ENCODE measurements around the gene SLC39A10. TPM values are rescaled to one million over a fixed set of nuclear protein-coding genes. Genes with fewer than 3 reads are reported as not detected.
A peak's percentile ranks its signal among the peaks of the same experiment; 100 is the strongest.

The SLC39A10 gene
- total RNA-seq, 1 donor from 2014 or later = 13.4 TPM

DNA sequence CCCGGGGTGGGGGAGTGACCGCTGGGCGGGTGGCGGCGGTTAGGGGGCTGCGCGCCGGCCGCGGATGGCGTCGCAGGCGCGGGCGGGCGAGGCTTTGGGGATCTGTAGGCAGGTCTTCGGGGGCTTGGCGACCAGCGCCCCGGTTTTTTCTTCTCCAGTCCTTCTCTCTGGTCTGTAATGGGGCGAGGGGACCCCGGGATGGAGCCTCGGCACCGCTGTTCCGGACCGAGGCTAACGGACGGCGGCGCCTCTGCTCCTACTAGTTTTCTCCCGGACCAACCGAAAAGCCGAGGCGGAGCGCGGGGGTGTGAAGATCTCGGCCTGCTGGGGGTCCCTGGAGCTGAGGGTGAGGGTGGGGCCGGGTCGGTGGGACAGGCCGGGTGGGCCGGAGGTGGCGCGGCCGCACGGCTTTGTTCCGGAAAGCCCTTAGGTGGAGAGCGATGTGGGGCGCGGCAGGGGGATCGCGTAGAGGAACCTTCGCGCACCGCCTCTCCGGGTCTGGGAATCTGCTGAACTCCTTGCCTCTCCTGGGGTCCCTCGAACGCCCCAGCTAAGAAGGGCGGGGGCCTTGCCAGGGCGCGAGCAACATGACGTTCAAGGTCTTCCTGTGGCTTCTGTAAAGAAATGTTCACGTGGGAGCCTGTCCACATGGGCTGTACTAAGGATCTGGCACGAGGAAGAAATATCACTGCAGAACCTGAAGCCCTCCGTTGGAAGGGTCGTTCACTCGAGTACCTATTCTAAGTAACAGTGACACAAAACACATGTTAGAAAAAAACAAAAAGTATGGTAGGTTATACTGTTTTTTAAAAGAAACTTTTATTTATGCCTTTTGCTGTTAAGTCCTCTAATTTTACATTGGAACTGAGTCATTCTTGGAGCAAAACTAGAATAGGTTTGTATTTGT, 861 bp downstream of the SLC39A10 start:
- no peaks in the 10 kb centered on the region for H3K36me3 ChIP-seq (ENCODE audit: control insufficient read depth, insufficient read depth, low read length)
- FAIRE-seq (no peak), DNase-seq (ENCODE audit: low read depth) (peak; percentile 60)
- TF ChIP-seq, protein P1, sequence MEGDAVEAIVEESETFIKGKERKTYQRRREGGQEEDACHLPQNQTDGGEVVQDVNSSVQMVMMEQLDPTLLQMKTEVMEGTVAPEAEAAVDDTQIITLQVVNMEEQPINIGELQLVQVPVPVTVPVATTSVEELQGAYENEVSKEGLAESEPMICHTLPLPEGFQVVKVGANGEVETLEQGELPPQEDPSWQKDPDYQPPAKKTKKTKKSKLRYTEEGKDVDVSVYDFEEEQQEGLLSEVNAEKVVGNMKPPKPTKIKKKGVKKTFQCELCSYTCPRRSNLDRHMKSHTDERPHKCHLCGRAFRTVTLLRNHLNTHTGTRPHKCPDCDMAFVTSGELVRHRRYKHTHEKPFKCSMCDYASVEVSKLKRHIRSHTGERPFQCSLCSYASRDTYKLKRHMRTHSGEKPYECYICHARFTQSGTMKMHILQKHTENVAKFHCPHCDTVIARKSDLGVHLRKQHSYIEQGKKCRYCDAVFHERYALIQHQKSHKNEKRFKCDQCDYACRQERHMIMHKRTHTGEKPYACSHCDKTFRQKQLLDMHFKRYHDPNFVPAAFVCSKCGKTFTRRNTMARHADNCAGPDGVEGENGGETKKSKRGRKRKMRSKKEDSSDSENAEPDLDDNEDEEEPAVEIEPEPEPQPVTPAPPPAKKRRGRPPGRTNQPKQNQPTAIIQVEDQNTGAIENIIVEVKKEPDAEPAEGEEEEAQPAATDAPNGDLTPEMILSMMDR (IDR thresholded peaks at IDR 0.05; ENCODE audit: insufficient read depth, low read length, severe bottlenecking) = no peak
- no peaks in the 10 kb centered on the region for H3K27me3 ChIP-seq (ENCODE audit: control insufficient read depth, insufficient read depth, low read length)
- peak overlapping the region; percentile 88 for H3K4me3 ChIP-seq (ENCODE audit: low read depth, low read length)

DNA sequence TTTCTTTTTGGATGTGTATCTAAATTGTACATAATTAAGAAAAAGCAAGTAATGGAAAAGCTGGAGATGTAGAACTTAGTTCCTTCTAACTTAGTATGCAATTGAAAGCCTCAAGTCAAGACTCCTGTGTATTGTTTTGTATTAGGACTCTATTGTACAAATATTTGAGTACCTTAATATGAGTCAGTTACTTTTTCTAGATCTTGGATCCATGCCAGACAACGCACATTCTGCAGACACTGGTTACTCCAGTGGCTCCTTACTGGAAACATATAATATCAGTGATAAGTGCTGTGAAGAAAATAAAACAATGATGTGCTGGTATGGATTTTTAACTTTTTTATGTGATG, 1.5 kb downstream of the SLC39A10 start:
- FAIRE-seq = no peak
- TF ChIP-seq, protein P1 (IDR thresholded peaks at IDR 0.05; ENCODE audit: insufficient read depth, low read length, severe bottlenecking) = no peak
- no peaks in the 10 kb centered on the region for H3K36me3 ChIP-seq (ENCODE audit: control insufficient read depth, insufficient read depth, low read length)
- H3K4me3 ChIP-seq (ENCODE audit: low read depth, low read length) = peak overlapping the region; percentile 88
- peak; percentile 87 for DNase-seq (ENCODE audit: low read depth)
- H3K27me3 ChIP-seq (ENCODE audit: control insufficient read depth, insufficient read depth, low read length) = no peaks in the 10 kb centered on the region

DNA sequence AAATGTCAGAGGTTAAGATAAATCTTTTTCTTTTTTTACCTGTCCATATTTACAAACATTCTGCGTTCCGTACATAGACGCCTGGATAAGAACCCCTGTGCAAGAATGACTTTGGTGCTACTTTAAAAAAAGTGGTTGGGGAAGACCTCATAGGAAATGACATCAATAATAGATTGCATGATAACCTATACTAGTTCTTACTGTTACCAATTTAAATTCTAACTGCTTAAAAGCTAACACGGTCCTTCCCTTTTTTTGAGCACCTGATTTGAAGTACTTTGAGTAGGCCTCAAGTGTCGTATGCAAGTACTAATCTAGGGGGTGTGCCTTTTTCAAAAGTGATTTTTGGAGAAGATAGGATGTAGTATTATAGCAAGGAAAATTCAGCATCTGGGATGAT, 2.1 kb downstream of the SLC39A10 start:
- Histone ChIP-seq H3K4me3 (ENCODE audit: low read depth, low read length) (peak overlapping the region; percentile 88), H3K27me3 (ENCODE audit: control insufficient read depth, insufficient read depth, low read length) (no peaks in the 10 kb centered on the region), H3K36me3 (ENCODE audit: control insufficient read depth, insufficient read depth, low read length) (no peaks in the 10 kb centered on the region)
- FAIRE-seq (no peak), DNase-seq (ENCODE audit: low read depth) (no peak)
- TF ChIP-seq, protein P1 (IDR thresholded peaks at IDR 0.05; ENCODE audit: insufficient read depth, low read length, severe bottlenecking) = no peak

GRCh38 chr2:195659982-195660890, 3.2 kb downstream of the SLC39A10 start:
- Histone ChIP-seq H3K36me3 (ENCODE audit: control insufficient read depth, insufficient read depth, low read length) (no peaks in the 10 kb centered on the region), H3K4me3 (ENCODE audit: low read depth, low read length) (no peak overlapping the region), H3K27me3 (ENCODE audit: control insufficient read depth, insufficient read depth, low read length) (no peaks in the 10 kb centered on the region)
- FAIRE-seq (no peak), DNase-seq (ENCODE audit: low read depth) (peak; percentile 62)
- TF ChIP-seq, protein P1 (IDR thresholded peaks at IDR 0.05; ENCODE audit: insufficient read depth, low read length, severe bottlenecking) = peak; percentile 64

DNA sequence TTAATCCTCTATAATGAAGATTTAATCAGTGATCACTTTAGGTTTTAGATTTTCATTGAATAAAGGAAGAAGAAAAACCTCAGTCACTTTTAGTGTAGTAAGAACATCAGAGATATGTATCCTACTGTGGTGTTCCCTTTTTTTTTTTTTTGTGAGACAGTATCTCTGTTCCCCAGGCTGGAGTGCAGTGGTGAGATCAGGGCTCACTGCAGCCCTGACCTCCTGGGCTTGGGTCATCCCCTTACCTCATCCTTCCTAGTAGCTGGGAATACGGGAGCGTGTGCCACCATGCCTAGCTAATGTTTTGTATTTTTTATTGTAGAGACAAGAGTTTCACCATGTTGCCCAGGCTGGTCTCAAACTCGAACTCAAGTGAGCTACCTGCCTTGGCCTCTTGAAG, 5.1 kb downstream of the SLC39A10 start:
- Histone ChIP-seq H3K4me3 (ENCODE audit: low read depth, low read length) (no peak overlapping the region), H3K27me3 (ENCODE audit: control insufficient read depth, insufficient read depth, low read length) (no peaks in the 10 kb centered on the region), H3K36me3 (ENCODE audit: control insufficient read depth, insufficient read depth, low read length) (no peaks in the 10 kb centered on the region)
- FAIRE-seq (no peak), DNase-seq (ENCODE audit: low read depth) (no peak)
- TF ChIP-seq, protein P1 (IDR thresholded peaks at IDR 0.05; ENCODE audit: insufficient read depth, low read length, severe bottlenecking) = no peak
